Measurements from ENCODE around the gene EREG. TPM values are rescaled to one million over a fixed set of nuclear protein-coding genes. Genes with fewer than 3 reads are reported as not detected.

Gene EREG
- total and polyA plus RNA-seq, 10 of the 15 experiments (the other 5 are each of a cell fraction or from before 2014, with no cell fraction given), result not detected

DNA sequence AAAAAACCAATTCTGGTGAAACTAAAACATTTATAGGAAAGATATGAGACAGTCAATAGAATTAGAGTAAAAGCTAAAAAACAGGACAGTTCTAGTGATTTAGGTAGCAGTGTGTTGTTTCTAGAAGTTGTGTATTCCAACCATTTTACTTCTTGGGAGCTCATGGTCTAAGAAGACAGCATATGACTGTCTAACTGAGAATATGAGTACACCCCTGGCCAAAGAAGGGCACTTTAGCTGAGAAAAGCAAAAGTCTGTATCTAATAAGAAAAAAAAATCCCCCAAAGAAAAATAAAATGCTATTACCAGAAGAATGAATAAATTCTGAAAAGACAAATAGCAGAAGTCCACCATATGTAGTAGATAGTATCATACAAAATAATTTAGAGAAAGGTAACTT lies 26.4 kb downstream of the EREG start (continued):
- TF ChIP-seq, protein P1, sequence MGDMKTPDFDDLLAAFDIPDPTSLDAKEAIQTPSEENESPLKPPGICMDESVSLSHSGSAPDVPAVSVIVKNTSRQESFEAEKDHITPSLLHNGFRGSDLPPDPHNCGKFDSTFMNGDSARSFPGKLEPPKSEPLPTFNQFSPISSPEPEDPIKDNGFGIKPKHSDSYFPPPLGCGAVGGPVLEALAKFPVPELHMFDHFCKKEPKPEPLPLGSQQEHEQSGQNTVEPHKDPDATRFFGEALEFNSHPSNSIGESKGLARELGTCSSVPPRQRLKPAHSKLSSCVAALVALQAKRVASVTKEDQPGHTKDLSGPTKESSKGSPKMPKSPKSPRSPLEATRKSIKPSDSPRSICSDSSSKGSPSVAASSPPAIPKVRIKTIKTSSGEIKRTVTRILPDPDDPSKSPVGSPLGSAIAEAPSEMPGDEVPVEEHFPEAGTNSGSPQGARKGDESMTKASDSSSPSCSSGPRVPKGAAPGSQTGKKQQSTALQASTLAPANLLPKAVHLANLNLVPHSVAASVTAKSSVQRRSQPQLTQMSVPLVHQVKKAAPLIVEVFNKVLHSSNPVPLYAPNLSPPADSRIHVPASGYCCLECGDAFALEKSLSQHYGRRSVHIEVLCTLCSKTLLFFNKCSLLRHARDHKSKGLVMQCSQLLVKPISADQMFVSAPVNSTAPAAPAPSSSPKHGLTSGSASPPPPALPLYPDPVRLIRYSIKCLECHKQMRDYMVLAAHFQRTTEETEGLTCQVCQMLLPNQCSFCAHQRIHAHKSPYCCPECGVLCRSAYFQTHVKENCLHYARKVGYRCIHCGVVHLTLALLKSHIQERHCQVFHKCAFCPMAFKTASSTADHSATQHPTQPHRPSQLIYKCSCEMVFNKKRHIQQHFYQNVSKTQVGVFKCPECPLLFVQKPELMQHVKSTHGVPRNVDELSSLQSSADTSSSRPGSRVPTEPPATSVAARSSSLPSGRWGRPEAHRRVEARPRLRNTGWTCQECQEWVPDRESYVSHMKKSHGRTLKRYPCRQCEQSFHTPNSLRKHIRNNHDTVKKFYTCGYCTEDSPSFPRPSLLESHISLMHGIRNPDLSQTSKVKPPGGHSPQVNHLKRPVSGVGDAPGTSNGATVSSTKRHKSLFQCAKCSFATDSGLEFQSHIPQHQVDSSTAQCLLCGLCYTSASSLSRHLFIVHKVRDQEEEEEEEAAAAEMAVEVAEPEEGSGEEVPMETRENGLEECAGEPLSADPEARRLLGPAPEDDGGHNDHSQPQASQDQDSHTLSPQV (IDR thresholded peaks at IDR 0.05), result no peak
- no peak for TF ChIP-seq CBFB (IDR thresholded peaks at IDR 0.05; ENCODE audit: low read depth)
- TF ChIP-seq CHD1 (IDR thresholded peaks at IDR 0.05; ENCODE audit: low read depth, low read length), result no peak
- no peak for TF ChIP-seq BACH1 (IDR thresholded peaks at IDR 0.05; ENCODE audit: borderline replicate concordance)
- TF ChIP-seq CREM (IDR thresholded peaks at IDR 0.05; ENCODE audit: low read depth), result no peak
- no peak for TF ChIP-seq PAX8 (IDR thresholded peaks at IDR 0.05)
- no peak for TF ChIP-seq SIN3A (IDR thresholded peaks at IDR 0.05; ENCODE audit: low read depth, low read length)
- no peak for TF ChIP-seq MTA2 (IDR thresholded peaks at IDR 0.05; ENCODE audit: low read depth)
- TF ChIP-seq, protein P2, sequence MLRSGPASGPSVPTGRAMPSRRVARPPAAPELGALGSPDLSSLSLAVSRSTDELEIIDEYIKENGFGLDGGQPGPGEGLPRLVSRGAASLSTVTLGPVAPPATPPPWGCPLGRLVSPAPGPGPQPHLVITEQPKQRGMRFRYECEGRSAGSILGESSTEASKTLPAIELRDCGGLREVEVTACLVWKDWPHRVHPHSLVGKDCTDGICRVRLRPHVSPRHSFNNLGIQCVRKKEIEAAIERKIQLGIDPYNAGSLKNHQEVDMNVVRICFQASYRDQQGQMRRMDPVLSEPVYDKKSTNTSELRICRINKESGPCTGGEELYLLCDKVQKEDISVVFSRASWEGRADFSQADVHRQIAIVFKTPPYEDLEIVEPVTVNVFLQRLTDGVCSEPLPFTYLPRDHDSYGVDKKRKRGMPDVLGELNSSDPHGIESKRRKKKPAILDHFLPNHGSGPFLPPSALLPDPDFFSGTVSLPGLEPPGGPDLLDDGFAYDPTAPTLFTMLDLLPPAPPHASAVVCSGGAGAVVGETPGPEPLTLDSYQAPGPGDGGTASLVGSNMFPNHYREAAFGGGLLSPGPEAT (IDR thresholded peaks at IDR 0.05; ENCODE audit: low read depth), result no peak
- TF ChIP-seq BHLHE40 (IDR thresholded peaks at IDR 0.05; ENCODE audit: borderline replicate concordance in 1 of 2, low read depth in 2 of 2, low read length in 1 of 2), result no peak
- TF ChIP-seq, protein P3, sequence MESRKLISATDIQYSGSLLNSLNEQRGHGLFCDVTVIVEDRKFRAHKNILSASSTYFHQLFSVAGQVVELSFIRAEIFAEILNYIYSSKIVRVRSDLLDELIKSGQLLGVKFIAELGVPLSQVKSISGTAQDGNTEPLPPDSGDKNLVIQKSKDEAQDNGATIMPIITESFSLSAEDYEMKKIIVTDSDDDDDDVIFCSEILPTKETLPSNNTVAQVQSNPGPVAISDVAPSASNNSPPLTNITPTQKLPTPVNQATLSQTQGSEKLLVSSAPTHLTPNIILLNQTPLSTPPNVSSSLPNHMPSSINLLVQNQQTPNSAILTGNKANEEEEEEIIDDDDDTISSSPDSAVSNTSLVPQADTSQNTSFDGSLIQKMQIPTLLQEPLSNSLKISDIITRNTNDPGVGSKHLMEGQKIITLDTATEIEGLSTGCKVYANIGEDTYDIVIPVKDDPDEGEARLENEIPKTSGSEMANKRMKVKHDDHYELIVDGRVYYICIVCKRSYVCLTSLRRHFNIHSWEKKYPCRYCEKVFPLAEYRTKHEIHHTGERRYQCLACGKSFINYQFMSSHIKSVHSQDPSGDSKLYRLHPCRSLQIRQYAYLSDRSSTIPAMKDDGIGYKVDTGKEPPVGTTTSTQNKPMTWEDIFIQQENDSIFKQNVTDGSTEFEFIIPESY (IDR thresholded peaks at IDR 0.05), result no peak
- TF ChIP-seq, protein P4, sequence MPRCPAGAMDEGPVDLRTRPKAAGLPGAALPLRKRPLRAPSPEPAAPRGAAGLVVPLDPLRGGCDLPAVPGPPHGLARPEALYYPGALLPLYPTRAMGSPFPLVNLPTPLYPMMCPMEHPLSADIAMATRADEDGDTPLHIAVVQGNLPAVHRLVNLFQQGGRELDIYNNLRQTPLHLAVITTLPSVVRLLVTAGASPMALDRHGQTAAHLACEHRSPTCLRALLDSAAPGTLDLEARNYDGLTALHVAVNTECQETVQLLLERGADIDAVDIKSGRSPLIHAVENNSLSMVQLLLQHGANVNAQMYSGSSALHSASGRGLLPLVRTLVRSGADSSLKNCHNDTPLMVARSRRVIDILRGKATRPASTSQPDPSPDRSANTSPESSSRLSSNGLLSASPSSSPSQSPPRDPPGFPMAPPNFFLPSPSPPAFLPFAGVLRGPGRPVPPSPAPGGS (IDR thresholded peaks at IDR 0.05; ENCODE audit: borderline replicate concordance, insufficient read depth, low read depth, low read length, poor library complexity, severe bottlenecking), result no peak

Measured in GM12878 (cell line).